OCI-LY1 (cell line): Measurements from ENCODE around the gene PRMT9.

Experiments used
- EZH2 ChIP-seq: fragments of 200-600 bp; sonication (generic), shearing (Covaris generic); IDR thresholded peaks from 2 replicates; pipeline ENCODE4 v1.8.0; 2017; ENCODE audit warnings: borderline replicate concordance, mixed run types, mild to moderate bottlenecking, antibody characterized with exemption, low read length, moderate library complexity, mixed read lengths
- TF ChIP-seq, protein P1 (sequence below): fragments of 200-600 bp; sonication (generic), shearing (Covaris generic); IDR thresholded peaks from 2 replicates; pipeline ENCODE4 v1.5.1; 2017; ENCODE audit warnings: mild to moderate bottlenecking, antibody characterized with exemption, low read length, moderate library complexity, mixed read lengths

- TF ChIP-seq, protein P1, sequence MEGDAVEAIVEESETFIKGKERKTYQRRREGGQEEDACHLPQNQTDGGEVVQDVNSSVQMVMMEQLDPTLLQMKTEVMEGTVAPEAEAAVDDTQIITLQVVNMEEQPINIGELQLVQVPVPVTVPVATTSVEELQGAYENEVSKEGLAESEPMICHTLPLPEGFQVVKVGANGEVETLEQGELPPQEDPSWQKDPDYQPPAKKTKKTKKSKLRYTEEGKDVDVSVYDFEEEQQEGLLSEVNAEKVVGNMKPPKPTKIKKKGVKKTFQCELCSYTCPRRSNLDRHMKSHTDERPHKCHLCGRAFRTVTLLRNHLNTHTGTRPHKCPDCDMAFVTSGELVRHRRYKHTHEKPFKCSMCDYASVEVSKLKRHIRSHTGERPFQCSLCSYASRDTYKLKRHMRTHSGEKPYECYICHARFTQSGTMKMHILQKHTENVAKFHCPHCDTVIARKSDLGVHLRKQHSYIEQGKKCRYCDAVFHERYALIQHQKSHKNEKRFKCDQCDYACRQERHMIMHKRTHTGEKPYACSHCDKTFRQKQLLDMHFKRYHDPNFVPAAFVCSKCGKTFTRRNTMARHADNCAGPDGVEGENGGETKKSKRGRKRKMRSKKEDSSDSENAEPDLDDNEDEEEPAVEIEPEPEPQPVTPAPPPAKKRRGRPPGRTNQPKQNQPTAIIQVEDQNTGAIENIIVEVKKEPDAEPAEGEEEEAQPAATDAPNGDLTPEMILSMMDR, result no peak
- no peak for TF ChIP-seq EZH2
Observed at GRCh38 chr4:147724468-147725201, 40.7 kb upstream of the PRMT9 start.
